HL-60 (cell line): ENCODE results near the gene FGD6.

Experiments
- DNase-seq, 2 experiments: peaks; one replicate each; pipeline ENCODE4 v3.0.0-alpha.2; 2010 to 2020; ENCODE audit warnings: low read depth in 1 of 2, low spot score in 1 of 2
- H3K27ac ChIP-seq: fragments of 250-450 bp; sonication (Bioruptor Pico); replicated peaks from 2 replicates; pipeline ENCODE4 v1.5.1; 2020; ENCODE audit warnings: mild to moderate bottlenecking, moderate library complexity
- H3K27me3 ChIP-seq: fragments of 250-450 bp; sonication (Bioruptor Pico); 2 replicates; pipeline ENCODE4 v1.5.1; 2021; ENCODE audit warnings: mild to moderate bottlenecking, moderate library complexity; ENCODE audit not compliant: insufficient read depth, poor library complexity, severe bottlenecking
- H3K4me3 ChIP-seq: replicated peaks from 2 replicates; pipeline ENCODE4 v1.5.1; 2011; ENCODE audit warnings: mild to moderate bottlenecking, control low read depth, low read length; ENCODE audit not compliant: insufficient read depth
- GABPA ChIP-seq: IDR thresholded peaks from 2 replicates; pipeline ENCODE4 v1.6.1; 2012; ENCODE audit warnings: low read depth
- POLR2AphosphoS5 ChIP-seq: IDR thresholded peaks from 2 replicates; pipeline ENCODE4 v1.6.1; 2012; ENCODE audit warnings: low read depth
- SPI1 ChIP-seq: IDR thresholded peaks from 2 replicates; pipeline ENCODE4 v1.6.1; 2012; ENCODE audit warnings: low read depth, mild to moderate bottlenecking, borderline replicate concordance
- TF ChIP-seq, protein P1 (sequence below): IDR thresholded peaks from one replicate; pipeline ENCODE4 v1.5.1; 2011; ENCODE audit warnings: low read length, control low read depth, inconsistent platforms; ENCODE audit not compliant: insufficient read depth
- TF ChIP-seq, protein P2 (sequence below): IDR thresholded peaks from 2 replicates; pipeline ENCODE4 v1.6.1; 2012; ENCODE audit warnings: low read depth; ENCODE audit not compliant: insufficient replicate concordance

FGD6 gene

DNA sequence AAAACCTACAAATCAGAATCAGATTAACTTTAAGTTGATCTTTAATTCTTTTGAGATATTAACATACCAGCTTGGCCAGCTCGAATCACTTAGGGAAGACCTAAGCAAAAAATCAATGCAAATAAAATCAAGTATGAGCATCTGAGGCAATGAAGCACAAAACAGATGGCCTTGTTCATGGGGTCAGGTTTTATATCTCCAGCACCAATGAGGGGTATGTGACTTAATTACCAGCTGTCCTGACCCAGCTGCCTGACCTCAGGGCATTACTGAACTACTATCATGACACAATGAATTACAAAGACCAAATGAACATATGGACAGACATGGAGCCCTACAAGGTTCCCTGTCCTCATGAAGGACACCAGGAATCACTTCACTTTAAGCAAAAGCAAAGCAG, 70.5 kb downstream of the FGD6 start:
- H3K4me3 ChIP-seq, result no peak overlapping the region
- no peak for DNase-seq
- H3K27me3 ChIP-seq, result no peaks in the 10 kb centered on the region
- no peak overlapping the region for H3K27ac ChIP-seq
- TF ChIP-seq SPI1 (no peak), POLR2AphosphoS5 (no peak), GABPA (no peak)
- TF ChIP-seq, protein P1, sequence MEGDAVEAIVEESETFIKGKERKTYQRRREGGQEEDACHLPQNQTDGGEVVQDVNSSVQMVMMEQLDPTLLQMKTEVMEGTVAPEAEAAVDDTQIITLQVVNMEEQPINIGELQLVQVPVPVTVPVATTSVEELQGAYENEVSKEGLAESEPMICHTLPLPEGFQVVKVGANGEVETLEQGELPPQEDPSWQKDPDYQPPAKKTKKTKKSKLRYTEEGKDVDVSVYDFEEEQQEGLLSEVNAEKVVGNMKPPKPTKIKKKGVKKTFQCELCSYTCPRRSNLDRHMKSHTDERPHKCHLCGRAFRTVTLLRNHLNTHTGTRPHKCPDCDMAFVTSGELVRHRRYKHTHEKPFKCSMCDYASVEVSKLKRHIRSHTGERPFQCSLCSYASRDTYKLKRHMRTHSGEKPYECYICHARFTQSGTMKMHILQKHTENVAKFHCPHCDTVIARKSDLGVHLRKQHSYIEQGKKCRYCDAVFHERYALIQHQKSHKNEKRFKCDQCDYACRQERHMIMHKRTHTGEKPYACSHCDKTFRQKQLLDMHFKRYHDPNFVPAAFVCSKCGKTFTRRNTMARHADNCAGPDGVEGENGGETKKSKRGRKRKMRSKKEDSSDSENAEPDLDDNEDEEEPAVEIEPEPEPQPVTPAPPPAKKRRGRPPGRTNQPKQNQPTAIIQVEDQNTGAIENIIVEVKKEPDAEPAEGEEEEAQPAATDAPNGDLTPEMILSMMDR, result no peak
- TF ChIP-seq, protein P2, sequence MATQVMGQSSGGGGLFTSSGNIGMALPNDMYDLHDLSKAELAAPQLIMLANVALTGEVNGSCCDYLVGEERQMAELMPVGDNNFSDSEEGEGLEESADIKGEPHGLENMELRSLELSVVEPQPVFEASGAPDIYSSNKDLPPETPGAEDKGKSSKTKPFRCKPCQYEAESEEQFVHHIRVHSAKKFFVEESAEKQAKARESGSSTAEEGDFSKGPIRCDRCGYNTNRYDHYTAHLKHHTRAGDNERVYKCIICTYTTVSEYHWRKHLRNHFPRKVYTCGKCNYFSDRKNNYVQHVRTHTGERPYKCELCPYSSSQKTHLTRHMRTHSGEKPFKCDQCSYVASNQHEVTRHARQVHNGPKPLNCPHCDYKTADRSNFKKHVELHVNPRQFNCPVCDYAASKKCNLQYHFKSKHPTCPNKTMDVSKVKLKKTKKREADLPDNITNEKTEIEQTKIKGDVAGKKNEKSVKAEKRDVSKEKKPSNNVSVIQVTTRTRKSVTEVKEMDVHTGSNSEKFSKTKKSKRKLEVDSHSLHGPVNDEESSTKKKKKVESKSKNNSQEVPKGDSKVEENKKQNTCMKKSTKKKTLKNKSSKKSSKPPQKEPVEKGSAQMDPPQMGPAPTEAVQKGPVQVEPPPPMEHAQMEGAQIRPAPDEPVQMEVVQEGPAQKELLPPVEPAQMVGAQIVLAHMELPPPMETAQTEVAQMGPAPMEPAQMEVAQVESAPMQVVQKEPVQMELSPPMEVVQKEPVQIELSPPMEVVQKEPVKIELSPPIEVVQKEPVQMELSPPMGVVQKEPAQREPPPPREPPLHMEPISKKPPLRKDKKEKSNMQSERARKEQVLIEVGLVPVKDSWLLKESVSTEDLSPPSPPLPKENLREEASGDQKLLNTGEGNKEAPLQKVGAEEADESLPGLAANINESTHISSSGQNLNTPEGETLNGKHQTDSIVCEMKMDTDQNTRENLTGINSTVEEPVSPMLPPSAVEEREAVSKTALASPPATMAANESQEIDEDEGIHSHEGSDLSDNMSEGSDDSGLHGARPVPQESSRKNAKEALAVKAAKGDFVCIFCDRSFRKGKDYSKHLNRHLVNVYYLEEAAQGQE, result no peak

DNA sequence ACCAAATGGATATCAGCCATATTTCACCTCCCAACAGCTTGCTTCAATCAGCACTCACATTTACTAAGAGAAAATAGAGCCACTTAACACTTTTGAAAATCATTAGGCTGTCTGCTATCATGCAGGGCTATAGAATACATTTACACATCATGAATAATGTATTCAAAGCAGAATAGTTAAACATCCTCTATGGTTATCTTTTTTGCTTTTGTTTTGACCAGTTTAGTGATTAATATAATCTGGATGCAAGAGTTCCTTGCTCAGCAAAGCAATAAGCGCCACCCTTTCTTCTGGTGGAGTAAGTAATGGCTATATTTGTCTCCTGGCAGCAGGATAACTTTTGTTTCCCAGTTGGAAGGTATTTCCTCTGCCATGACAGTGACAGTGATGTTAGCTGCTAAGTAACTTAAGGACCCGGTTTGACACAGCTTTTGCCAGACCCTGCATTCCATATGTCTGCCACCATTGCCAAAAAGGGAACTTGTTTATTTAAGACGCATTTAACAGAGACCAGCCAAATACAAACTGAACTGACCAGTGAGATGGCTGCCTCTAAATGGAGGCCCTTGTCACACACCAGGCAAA, 73.6 kb downstream of the FGD6 start:
- Histone ChIP-seq H3K27ac (no peak overlapping the region), H3K4me3 (no peak overlapping the region), H3K27me3 (no peaks in the 10 kb centered on the region)
- no peak for DNase-seq
- no peak for TF ChIP-seq POLR2AphosphoS5
- TF ChIP-seq, protein P2, result no peak

DNA sequence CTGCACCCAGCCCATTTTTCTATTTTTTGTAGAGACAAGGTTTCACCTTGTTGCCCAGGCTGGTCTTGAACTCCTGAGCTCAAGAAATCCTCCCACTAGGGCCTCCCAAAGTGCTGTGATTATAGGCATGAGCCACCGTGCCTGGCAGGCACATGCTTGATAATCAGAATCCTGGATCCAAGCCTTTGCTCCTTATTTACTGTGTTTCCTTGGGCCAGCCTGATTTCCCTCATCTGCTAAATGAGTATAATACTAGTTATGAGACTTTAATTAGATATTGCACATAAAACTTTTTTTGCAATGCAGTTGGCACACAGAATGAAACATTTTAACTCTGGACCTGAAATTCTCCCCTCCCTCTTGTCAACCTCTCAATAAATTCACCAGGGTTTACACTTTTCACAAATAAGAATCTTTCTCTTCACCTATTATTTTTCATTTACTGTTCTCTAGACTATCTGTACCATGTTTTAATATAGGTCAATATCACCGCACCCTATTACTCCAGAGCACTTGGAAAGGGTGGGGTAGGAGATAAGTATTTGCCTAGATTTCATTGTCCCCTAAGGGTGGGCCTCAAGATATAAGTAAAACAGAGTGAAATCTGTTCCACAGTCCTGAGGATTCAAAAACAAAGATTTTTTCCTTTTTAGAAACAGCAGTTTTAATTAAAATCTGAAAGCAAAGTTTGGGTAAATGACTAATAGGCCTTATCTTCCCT, 74.7 kb downstream of the FGD6 start:
- TF ChIP-seq POLR2AphosphoS5 (no peak), GABPA (no peak), SPI1 (no peak)
- TF ChIP-seq, protein P1, result no peak
- TF ChIP-seq, protein P2, result no peak
- Histone ChIP-seq H3K27me3 (no peaks in the 10 kb centered on the region), H3K4me3 (no peak overlapping the region), H3K27ac (no peak overlapping the region)
- no peak for DNase-seq
